ENCODE data around the gene ATG9B. TPM values are rescaled to one million over a fixed set of nuclear protein-coding genes. Genes with fewer than 3 reads are reported as not detected.

The ATG9B gene
- total RNA-seq, 1 donor from 2014 or later = 0.17 TPM

DNA sequence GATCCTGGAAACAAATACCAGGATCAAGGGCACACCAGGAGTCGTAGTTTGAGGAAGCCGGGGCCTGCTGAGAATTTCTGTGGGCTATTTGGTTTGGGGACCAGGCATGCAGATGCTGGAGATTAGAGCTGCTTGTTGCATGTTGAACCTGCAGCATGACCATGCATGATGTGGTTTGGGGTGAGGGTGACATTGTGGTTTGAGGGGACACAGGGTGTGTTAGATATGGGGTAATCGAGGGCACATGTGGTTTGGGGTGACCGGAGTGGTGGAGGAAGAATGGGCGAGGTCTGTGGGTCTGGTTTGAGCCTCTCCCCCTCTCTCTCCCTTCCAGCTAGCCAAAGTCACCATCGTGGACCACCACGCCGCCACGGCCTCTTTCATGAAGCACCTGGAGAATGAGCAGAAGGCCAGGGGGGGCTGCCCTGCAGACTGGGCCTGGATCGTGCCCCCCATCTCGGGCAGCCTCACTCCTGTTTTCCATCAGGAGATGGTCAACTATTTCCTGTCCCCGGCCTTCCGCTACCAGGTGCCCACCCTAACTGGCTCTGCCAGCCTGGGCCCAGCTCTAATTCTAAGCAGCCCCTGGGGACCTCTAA is 23.3 kb downstream of the ATG9B start:
- ATAC-seq = no peak
- no peaks in the 10 kb centered on the region for H3K27me3 ChIP-seq
- peaks cover 9% of the 10 kb centered on the region for H3K4me1 ChIP-seq
- TF ChIP-seq, protein P1, sequence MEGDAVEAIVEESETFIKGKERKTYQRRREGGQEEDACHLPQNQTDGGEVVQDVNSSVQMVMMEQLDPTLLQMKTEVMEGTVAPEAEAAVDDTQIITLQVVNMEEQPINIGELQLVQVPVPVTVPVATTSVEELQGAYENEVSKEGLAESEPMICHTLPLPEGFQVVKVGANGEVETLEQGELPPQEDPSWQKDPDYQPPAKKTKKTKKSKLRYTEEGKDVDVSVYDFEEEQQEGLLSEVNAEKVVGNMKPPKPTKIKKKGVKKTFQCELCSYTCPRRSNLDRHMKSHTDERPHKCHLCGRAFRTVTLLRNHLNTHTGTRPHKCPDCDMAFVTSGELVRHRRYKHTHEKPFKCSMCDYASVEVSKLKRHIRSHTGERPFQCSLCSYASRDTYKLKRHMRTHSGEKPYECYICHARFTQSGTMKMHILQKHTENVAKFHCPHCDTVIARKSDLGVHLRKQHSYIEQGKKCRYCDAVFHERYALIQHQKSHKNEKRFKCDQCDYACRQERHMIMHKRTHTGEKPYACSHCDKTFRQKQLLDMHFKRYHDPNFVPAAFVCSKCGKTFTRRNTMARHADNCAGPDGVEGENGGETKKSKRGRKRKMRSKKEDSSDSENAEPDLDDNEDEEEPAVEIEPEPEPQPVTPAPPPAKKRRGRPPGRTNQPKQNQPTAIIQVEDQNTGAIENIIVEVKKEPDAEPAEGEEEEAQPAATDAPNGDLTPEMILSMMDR (IDR thresholded peaks at IDR 0.05) = no peak
- no peak for DNase-seq
- no peak overlapping the region for H3K4me3 ChIP-seq
- no peaks in the 10 kb centered on the region for H3K9me3 ChIP-seq
- H3K27ac ChIP-seq = no peak overlapping the region
- intact Hi-C loops (cut with DNase I) = no loop called here
- H3K36me3 ChIP-seq = no peaks in the 10 kb centered on the region

DNA sequence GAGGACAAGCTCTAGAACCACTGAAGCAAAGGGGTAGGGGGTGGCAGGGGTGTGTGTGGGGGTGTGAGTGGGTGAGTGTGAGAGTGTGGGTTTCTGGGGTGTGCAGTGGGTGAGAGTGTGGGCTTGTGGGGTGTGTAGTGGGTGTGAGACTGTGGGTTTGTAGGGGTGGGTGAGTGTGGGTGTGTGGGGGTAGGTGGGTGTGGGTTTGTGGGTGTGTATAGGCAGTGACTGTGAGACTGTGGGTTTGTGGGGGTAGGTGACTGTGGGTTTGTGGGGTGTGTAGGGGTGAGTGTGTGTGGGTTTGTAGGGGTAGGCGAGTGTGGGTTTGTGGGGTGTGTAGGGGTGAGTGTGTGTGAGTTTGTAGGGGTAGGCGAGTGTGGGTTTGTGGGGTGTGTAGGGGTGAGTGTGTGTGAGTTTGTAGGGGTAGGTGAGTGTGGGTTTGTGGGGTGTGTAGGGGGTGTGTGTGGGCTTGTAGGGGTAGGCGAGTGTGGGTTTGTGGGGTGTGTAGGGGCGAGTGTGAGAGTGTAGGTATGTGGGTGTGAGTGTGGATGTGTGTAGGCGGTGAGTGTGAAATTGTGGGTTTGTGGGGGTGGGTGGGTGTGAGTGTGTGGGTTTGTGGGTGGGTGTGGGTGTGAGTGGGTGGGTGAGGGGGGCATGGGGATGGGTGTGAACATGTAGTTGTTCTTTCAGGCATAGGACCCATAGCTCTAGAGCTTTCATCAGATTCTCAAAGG is 24.6 kb downstream of the ATG9B start:
- DNase-seq = no peak
- no peak for ATAC-seq
- intact Hi-C loops (cut with DNase I) = no loop called here

DNA sequence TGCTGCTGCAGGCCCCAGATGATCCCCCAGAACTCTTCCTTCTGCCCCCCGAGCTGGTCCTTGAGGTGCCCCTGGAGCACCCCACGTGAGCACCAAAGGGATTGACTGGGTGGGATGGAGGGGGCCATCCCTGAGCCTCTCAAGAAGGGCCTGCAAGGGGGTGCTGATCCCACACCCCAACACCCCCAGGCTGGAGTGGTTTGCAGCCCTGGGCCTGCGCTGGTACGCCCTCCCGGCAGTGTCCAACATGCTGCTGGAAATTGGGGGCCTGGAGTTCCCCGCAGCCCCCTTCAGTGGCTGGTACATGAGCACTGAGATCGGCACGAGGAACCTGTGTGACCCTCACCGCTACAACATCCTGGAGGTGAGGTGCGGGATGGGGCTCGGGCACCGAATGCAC is 25.3 kb downstream of the ATG9B start:
- H3K36me3 ChIP-seq = no peaks in the 10 kb centered on the region
- H3K9me3 ChIP-seq = no peaks in the 10 kb centered on the region
- intact Hi-C loops (cut with DNase I) = no loop called here
- H3K4me3 ChIP-seq = no peak overlapping the region
- ATAC-seq = no peak
- TF ChIP-seq, protein P1 (IDR thresholded peaks at IDR 0.05) = no peak
- no peak overlapping the region for H3K27ac ChIP-seq
- H3K27me3 ChIP-seq = no peaks in the 10 kb centered on the region
- peaks cover 21% of the 10 kb centered on the region for H3K4me1 ChIP-seq
- no peak for DNase-seq

More for the DNA sequence above, 24.6 kb downstream of the ATG9B start:
- H3K36me3 ChIP-seq = no peaks in the 10 kb centered on the region
- no peaks in the 10 kb centered on the region for H3K9me3 ChIP-seq
- peaks cover 14% of the 10 kb centered on the region for H3K4me1 ChIP-seq
- no peak overlapping the region for H3K4me3 ChIP-seq
- H3K27me3 ChIP-seq = no peaks in the 10 kb centered on the region
- H3K27ac ChIP-seq = no peak overlapping the region
- TF ChIP-seq, protein P1 (IDR thresholded peaks at IDR 0.05) = no peak

DNA sequence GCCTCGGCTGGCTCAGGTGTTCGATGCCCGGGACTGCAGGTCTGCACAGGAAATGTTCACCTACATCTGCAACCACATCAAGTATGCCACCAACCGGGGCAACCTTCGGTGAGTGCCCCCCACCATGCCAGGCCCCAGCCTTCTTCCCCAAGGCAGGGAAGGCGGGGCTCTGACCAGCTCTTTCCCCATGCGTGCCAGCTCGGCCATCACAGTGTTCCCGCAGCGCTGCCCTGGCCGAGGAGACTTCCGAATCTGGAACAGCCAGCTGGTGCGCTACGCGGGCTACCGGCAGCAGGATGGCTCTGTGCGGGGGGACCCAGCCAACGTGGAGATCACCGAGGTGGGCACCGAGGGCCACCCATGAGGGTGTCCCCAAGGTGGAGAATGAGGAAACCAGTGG is 26.0 kb downstream of the ATG9B start:
- ATAC-seq = no peak
- intact Hi-C loops (cut with DNase I) = no loop called here
- H3K4me3 ChIP-seq = no peak overlapping the region
- no peak overlapping the region for H3K27ac ChIP-seq
- DNase-seq = no peak
- peaks cover 24% of the 10 kb centered on the region for H3K4me1 ChIP-seq
- TF ChIP-seq, protein P1 (IDR thresholded peaks at IDR 0.05) = no peak
- no peaks in the 10 kb centered on the region for H3K9me3 ChIP-seq
- no peaks in the 10 kb centered on the region for H3K36me3 ChIP-seq
- no peaks in the 10 kb centered on the region for H3K27me3 ChIP-seq

DNA sequence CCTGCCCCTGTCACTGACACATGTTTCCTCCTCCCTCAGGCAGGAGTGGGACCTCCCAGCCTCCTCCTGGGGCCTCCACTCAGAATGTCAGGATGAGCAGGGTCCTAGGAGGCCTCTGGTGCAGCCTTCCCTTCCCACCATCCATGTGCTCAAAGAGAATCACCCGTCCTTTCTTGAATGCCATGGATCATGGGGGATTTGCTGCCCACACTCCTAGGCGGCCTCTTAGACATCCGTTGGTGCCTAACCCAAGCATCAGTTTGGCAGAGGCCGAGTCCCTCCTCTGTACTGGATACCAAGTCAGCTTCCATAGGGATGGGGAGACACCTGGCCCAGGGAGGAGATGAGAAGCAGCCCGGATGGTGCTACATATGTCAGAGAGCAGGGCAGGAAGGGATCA is 26.5 kb downstream of the ATG9B start:
- intact Hi-C loops (cut with DNase I) = no loop called here
- no peak for ATAC-seq
- H3K36me3 ChIP-seq = no peaks in the 10 kb centered on the region
- DNase-seq = no peak
- no peak overlapping the region for H3K27ac ChIP-seq
- no peaks in the 10 kb centered on the region for H3K27me3 ChIP-seq
- no peak overlapping the region for H3K4me3 ChIP-seq
- TF ChIP-seq, protein P1 (IDR thresholded peaks at IDR 0.05) = no peak
- no peaks in the 10 kb centered on the region for H3K9me3 ChIP-seq
- peaks cover 24% of the 10 kb centered on the region for H3K4me1 ChIP-seq
